NCI-H1092 treated with DMSO at 0.1 percent for 48 hours (cell line): ENCODE results near the gene FSD1L.

ENCODE experiments used
- DNase-seq: peaks from one replicate; lab custom pipeline; 2025; lab: John Stamatoyannopoulos, UW

FSD1L gene

DNA sequence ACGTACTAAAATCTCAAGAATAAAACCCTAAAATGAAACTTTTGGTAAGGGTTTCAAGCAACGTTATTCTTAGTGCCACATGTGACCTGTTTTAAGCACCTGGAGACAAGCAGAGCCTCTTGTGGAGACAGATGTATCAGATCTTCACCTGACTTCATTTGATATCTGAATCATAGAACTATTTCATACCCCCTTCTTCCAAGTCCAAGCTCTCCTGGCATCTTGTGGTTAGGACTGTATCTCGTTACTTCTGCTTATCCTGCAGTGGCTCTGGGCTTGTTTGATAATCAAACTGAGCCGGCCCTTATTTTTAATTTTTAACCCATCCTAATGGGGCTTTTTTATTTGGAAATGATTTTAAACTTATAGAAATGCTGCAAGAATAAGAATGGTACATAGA is 11.1 kb upstream of the FSD1L start:
- no peak for DNase-seq

- DNase-seq: no peak
These were observed 10.1 kb upstream of the FSD1L start for GRCh38 chr9:105437704-105438103.

GRCh38 chr9:105438141-105438806 is 9.6 kb upstream of the FSD1L start:
- no peak for DNase-seq

DNA sequence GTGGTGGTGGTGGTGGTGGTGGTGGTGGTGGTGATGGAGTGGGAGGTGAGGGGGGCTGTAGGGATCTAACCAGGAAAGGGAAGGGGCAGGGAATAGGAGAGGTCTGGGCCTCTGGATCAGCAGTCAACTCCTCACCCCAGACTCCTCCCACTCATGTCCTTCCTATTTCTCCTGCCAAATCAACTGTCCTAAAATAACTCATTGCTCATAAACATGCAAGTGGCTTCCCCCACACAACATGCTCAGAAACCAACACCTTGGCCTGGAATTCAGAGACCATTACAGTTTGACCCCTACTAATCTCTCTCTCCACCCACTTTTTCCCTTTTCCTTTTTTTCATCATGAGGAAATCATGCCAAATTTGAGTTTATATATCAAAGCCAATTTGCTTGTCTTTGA is 8.4 kb upstream of the FSD1L start:
- DNase-seq: no peak

- no peak for DNase-seq
These were observed 6.1 kb upstream of the FSD1L start for GRCh38 chr9:105441616-105442160.

GRCh38 chr9:105443121-105443520 is 4.7 kb upstream of the FSD1L start:
- no peak for DNase-seq

DNA sequence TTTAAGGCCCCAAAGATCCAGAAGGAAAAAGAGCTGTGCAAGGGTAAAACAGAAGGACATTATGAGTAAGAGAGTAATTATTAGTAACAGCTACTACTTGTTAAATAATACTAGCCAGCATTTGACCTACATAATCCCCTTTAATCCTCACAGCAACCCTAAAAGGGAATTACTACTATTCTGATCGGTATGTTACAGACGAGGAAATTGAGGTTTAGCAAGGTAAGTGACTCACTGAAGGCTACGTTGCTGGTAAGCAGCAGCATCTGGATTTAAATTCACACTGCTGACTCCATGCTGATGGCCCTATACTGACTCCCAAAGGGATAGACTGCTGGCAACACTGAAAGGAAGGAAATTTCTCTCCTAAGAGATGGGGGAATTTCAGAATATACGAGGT is 3.7 kb upstream of the FSD1L start:
- DNase-seq: no peak

DNA sequence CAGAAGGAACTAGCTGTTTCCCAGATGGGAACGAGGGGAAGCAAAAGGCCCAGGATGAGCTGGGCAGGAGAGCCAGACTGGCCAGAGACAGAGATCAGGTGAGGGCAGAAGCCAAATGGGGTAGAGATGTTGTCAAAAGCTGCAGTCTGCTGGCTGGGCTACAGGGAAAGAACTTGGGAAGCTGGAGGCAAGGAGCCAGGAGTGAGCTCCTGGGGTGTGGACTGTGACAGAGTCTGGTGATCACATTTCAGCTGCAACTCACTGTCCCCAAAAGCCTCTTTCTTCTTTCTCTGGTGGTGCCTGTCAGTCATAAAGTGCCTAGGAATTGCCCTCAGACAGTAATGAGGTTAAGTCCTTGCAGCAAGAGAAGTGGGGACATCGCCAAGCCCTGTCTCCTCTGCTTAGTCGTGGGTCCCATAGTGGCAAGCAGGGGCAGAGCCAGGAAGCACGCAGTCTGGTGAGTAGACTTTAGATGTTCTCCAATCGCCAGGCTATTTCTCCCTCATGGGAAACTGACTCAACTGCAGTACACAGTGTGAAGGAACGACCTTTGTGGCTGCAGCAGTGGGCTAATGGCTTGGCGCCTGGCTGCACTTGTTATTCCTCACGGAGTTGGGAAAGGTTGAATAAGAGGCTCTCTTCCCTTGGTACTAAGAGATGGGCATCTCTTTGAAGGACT is 2.5 kb upstream of the FSD1L start:
- no peak for DNase-seq

DNA sequence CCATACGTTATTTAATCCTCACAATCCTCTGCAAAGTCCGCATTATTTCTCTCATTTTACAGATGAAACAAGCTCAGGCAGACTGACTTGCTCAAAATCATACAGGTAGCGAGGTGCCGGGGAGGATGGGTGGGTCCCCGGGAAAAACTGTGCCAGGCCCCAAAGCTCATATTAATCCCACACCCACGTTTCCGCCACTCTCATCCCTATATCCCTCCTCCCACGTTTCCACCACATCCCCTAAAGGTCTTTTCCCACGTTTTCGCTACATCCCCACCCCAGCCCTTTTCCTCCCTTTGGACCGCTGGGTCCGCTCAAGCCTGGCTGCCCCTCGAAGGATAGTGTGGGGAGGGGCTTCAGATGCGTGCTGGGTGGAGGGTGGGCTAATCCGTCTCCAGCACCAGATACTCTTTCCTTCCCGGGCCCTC is 434 bp upstream of the FSD1L start:
- DNase-seq: no peak

DNA sequence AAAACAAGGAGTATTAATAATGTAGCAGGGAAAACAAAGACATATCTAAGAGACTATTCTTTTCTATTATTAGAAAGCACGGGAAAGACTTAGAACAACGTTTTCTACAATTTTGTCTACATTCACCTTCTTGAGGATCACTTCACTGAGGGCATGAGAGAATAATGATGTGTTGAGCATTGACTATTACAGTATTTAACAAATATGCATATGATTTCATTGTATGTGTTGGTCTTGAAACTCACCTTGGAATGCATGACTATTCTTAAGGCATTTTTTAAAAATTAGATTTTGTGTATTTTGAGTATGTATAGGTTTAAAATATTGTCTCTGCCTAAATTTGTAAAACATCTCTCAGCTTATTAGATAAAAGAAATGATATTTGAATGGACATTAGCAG is 1.2 kb downstream of the FSD1L start:
- DNase-seq: no peak

- DNase-seq: no peak
These were observed 4.4 kb downstream of the FSD1L start for GRCh38 chr9:105452185-105452584.

- no peak for DNase-seq
These were observed 8.1 kb downstream of the FSD1L start for GRCh38 chr9:105455836-105456475.

DNA sequence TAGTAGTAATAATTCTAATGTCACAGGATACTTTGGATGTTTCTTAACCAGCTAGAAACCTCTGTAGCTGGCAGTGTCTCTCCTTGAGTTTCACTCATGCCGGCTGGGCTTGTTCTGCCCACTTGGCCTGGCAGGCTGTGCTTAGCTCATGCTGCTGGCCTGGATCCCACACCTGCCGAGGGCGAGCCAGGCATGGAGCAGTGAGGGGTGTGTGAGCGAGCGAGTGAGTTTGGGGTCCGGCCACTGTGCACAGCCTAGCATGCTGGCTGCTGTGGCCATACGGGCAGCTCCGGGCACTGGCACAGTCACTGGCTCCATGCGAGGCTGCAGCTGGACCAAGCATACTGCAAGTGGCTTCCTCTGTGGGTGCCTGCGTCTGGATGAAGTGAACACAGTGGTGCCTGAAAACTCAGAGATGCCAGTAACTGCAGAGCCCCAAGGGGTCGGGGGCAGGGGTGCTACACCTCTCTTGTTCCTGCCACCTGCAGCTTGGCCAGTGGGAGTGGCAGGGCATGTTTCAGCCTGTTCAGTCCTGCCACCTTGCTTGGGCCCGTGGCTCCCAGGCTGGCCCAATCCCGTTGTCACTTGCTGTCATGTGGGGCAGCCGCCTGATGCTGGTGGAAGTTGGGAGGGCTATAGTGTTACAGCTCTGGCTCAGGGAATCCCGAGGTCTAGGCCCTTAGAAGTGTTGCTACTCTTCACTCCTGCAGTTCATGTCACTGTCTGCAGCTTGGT is 9.9 kb downstream of the FSD1L start:
- DNase-seq: no peak

- DNase-seq: no peak
These were observed 10.6 kb downstream of the FSD1L start for GRCh38 chr9:105458404-105458803.

- no peak for DNase-seq
These were observed 11.5 kb downstream of the FSD1L start for GRCh38 chr9:105459336-105459735.

GRCh38 chr9:105466898-105467455 is 19.1 kb downstream of the FSD1L start:
- no peak for DNase-seq

- DNase-seq: no peak
These were observed 21.0 kb downstream of the FSD1L start for GRCh38 chr9:105468875-105469274.

- no peak for DNase-seq
These were observed 25.4 kb downstream of the FSD1L start for GRCh38 chr9:105473221-105473620.

DNA sequence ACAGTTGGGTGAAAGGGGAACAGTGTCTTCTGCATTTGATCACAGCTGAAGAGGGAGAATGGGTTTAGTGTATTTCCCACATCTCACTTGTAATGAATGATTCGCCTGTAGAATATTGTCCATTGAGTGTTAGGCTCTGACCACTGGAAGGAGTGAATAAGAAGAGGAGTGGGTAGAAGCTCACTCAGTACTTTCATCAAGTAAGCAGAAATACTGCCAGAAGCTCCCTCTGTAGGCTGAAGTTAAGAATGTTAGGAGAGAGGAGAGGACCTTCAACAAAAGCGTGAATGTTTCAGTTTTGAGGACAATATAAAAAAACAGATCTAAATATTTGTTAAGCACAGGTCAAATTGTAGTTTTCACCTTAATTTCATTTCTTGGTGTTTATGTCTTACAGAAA is 27.5 kb downstream of the FSD1L start:
- DNase-seq: no peak

DNA sequence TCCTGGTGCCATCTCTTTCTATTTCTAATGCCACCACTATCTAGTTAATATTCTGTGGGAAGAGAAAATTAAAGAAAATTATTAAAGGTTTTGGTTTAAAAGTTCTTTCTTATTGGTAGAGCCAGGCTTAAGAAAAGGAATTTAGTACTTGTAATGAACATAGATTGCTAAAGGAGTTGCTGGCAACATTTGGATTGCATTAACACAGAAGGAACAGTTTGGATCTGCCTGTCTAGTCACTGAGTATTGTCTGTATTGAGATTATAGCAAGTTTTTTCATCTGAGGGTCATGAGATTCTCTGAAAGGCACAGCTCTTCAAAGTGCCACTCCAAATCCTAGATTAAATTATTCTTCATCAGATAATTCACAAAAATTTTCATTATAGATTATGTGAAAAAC is 32.0 kb downstream of the FSD1L start:
- DNase-seq: no peak

DNA sequence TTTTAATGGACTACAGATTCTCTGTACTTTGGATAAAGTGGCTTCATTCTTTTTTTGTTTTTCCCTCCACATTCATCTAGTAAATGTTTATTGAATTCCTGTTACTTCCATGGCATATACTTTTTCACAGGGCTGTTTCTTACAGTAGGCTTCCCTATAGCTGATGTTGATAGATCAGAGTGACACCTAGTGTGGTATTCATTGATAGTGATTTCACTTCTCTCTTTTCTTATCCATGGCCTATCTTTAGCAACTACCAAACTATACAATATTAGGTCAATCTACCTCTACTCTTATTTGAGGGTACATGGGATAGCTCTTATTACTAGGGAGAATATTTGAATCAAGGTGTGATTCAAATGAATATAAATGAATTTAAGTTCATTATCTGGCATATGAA is 35.8 kb downstream of the FSD1L start:
- DNase-seq: no peak

- no peak for DNase-seq
These were observed 36.4 kb downstream of the FSD1L start for GRCh38 chr9:105484226-105484625.
